Heart right ventricle (tissue), 16 donors: ENCODE data around the gene CCDC38. TPM values are rescaled to one million over a fixed set of nuclear protein-coding genes. Genes with fewer than 3 reads are reported as not detected.
A peak's percentile ranks its signal among the peaks of the same experiment; 100 is the strongest.
"Not testable (repeated sequence)": the region's sequence is repeated elsewhere in the genome, so short reads cannot be mapped to it uniquely, and the experiment has no call there.

Experiments used
- ATAC-seq, 8 donors: fragments of 200-7000 bp; cut with Tn5 transposase; one replicate each; pipeline ENCODE4 v1.9.1; 2020; ENCODE audit warnings: mild to moderate bottlenecking in 8 of 8, moderate library complexity in 8 of 8, moderate number of reproducible peaks in 1 of 8
- DNase-seq, 2 donors: peaks; one replicate each; pipeline ENCODE4 v3.0.0-alpha.2; 2020
- H3K27ac ChIP-seq, 10 donors: fragments of 200-600 bp; sonication (generic) in 2 of 10; one replicate each; pipeline versions ENCODE4 v1.5.0 to v1.8.0; 2020 to 2022; ENCODE audit warnings: mild to moderate bottlenecking in 3 of 10
- H3K27me3 ChIP-seq, 7 donors: fragments of 200-600 bp; one replicate each; pipeline ENCODE4 v1.8.0; 2021 to 2022; ENCODE audit warnings: mild to moderate bottlenecking in 2 of 7
- H3K36me3 ChIP-seq, 9 donors: fragments of 200-600 bp; sonication (generic) in 1 of 9; one replicate each; pipeline versions ENCODE4 v1.5.0 to v1.8.0; 2020 to 2022; ENCODE audit warnings: mild to moderate bottlenecking in 2 of 9
- H3K4me1 ChIP-seq, 9 donors: fragments of 200-600 bp; sonication (generic) in 1 of 9; one replicate each; pipeline versions ENCODE4 v1.5.0 to v1.8.0; 2020 to 2022; ENCODE audit warnings: mild to moderate bottlenecking in 4 of 9
- H3K4me3 ChIP-seq, 10 donors: fragments of 200-600 bp; sonication (generic) in 2 of 10; one replicate each; pipeline versions ENCODE4 v1.5.0 to v1.8.0; 2020 to 2022; ENCODE audit warnings: mild to moderate bottlenecking in 7 of 10, moderate library complexity in 2 of 10
- H3K9me3 ChIP-seq, 11 donors: fragments of 200-600 bp in 10 of 11; sonication (generic) in 2 of 11; one replicate each; pipeline versions ENCODE4 v1.5.0 to v1.8.0; 2013 to 2022; ENCODE audit warnings: mild to moderate bottlenecking in 2 of 11, control low read depth in 1 of 11, moderate library complexity in 1 of 11
- WGBS, 2 donors: extraction: QIAGEN DNeasy Blood & Tissue Kit; methylation state at CpG; one replicate each; pipeline ENCODE4 v1.1.7; 2013; ENCODE audit warnings: inconsistent platforms in 1 of 2; 5-methylcytosine and 5-hydroxymethylcytosine counted together
- intact Hi-C, 10 donors: fragments of 100-400 bp; cut with DNase I; formaldehyde crosslinking; loops; one replicate each; pipeline versions ENCODE4 v1.11.1 to v1.14.2; 2022
- polyA plus RNA-seq, 2 donors: library from polyadenylated mRNA; stranded (reverse); fragments of 200-250 nt; gene quantifications; one replicate each; pipeline ENCODE4 v1.2.3, GENCODE V29; 2013
- total RNA-seq, 10 donors: library from RNA; stranded (reverse); fragmentation: NEBNext Ultra II Directional in 3 of 10; extraction: Animal tissue kit (Norgen Biotek cat#: 25700) in 3 of 10; gene quantifications; one replicate each; pipeline versions ENCODE4 v1.2.1 to v1.2.4, GENCODE V29; 2021 to 2023
- TF ChIP-seq, protein P1 (sequence below), 9 donors: fragments of 200-600 bp; sonication (generic) in 2 of 9; IDR thresholded peaks; one replicate each; pipeline versions ENCODE4 v1.5.0 to v1.8.0; 2021 to 2022; ENCODE audit warnings: antibody characterized with exemption in 9 of 9, mild to moderate bottlenecking in 5 of 9, moderate library complexity in 1 of 9
- donor health status: Arrhythmogenic right ventricular cardiomyopathy.
- donor health status: ischemic (EF 13 %, LVEDD 7.1; RV severe dilation, severe dysfunction).
- donor health status: healthy with polysubstance abuse.
- donor health status: DM: no; HTN: yes; CAD: no.
- donor health status: DM: no; HTN: no; CAD: no.
- donor health status: ischemic (EF 25% LVEDD 6.9; RV normal size, moderate dysfunction).
- donor health status: ischemic (EF 25% LVEDD 5.7; RV mildly dilated, moderate dysfunction).
- donor health status: healthy.
- donor health status: DM: yes; HTN: yes; CAD: no.
- donor health status: Ischemic cardiomyopathy.
- donor health status: ischemic (EF 35%, LVEDD 5.7; RV mildly dilated, moderate dysfunction).
- donor health status: nonischemic (EF 11% LVEDD 7.7; RV severe dilation, severe dysfunction).
- donor health status: DM: yes; HTN: yes; CAD: no.
- donor health status: PGD.
- donor health status: ischemic (EF 29% LVEDD 5.4; RV normal size, mild dysfunction).
- donor health status: nonischemic (EF 23%, LVEDD 6.1; RV moderate dilation, normal function).

The CCDC38 gene
- total and polyA plus RNA-seq, 12 donors, result 0.01 to 0.44 (median 0.12) TPM; not detected in 6

DNA sequence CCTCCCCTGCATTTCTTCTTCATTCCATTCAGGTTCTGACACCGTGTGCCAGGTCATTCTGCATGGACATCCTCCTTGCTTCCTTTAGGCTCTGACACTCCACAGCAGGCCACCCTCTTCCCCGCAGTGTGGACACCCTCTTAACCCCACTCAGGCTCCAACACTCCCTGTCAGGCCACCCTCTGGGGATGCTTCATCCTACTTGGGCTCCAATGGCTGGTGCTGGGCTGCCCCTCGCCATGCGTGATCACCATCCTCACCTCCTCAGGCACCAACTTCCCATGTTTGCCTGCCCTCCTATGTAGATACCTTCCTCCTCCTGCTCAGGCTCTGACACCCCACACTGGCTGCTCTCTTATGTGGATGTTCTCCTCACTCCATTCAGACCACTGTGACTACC is 90.3 kb downstream of the CCDC38 start:
- TF ChIP-seq, protein P1, sequence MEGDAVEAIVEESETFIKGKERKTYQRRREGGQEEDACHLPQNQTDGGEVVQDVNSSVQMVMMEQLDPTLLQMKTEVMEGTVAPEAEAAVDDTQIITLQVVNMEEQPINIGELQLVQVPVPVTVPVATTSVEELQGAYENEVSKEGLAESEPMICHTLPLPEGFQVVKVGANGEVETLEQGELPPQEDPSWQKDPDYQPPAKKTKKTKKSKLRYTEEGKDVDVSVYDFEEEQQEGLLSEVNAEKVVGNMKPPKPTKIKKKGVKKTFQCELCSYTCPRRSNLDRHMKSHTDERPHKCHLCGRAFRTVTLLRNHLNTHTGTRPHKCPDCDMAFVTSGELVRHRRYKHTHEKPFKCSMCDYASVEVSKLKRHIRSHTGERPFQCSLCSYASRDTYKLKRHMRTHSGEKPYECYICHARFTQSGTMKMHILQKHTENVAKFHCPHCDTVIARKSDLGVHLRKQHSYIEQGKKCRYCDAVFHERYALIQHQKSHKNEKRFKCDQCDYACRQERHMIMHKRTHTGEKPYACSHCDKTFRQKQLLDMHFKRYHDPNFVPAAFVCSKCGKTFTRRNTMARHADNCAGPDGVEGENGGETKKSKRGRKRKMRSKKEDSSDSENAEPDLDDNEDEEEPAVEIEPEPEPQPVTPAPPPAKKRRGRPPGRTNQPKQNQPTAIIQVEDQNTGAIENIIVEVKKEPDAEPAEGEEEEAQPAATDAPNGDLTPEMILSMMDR (IDR thresholded peaks at IDR 0.05), result no peak
- no peaks in the 10 kb centered on the region for H3K4me1 ChIP-seq
- ATAC-seq, result peak in 1 of 8 donors; percentile 59
- no peak for DNase-seq
- no peak overlapping the region for H3K27ac ChIP-seq
- WGBS, 2 donors, result 79 to 81% methylated on average over 4 of the region's 4 CpGs
- intact Hi-C loops, result no loop called here
- peaks cover 0 to 25% (median 0%) of the 10 kb centered on the region in 7 donors for H3K27me3 ChIP-seq
- no peak overlapping the region for H3K4me3 ChIP-seq
- no peaks in the 10 kb centered on the region for H3K36me3 ChIP-seq
- no peaks in the 10 kb centered on the region for H3K9me3 ChIP-seq

DNA sequence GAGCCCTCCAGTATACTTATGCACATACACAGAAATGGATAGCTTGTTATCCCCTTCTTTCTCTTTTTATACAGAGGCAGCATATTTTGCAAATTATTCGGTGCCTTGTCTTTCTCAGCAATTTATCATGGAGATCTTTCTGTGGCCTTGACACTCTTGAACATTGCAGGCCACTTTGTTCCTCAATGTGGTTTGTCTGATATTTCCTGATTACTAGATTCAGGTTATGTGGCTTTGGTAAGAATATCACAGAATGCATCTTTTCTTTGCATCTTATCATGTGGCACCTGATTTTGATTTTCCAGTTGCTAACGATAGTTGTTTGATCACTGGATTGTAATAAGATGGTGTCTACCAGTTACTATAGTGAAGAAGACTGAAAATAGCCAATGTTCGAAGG is 90.8 kb downstream of the CCDC38 start:
- Histone ChIP-seq H3K27ac (no peak overlapping the region), H3K4me3 (no peak overlapping the region), H3K4me1 (no peaks in the 10 kb centered on the region), H3K27me3 (peaks cover 0 to 22% (median 0%) of the 10 kb centered on the region in 7 donors), H3K9me3 (no peaks in the 10 kb centered on the region), H3K36me3 (no peaks in the 10 kb centered on the region)
- ATAC-seq (no peak), DNase-seq (no peak)
- 83 to 91% methylated on average over 3 of the region's 3 CpGs for WGBS, 2 donors
- intact Hi-C loops, result no loop called here
- TF ChIP-seq, protein P1 (IDR thresholded peaks at IDR 0.05), result no peak

DNA sequence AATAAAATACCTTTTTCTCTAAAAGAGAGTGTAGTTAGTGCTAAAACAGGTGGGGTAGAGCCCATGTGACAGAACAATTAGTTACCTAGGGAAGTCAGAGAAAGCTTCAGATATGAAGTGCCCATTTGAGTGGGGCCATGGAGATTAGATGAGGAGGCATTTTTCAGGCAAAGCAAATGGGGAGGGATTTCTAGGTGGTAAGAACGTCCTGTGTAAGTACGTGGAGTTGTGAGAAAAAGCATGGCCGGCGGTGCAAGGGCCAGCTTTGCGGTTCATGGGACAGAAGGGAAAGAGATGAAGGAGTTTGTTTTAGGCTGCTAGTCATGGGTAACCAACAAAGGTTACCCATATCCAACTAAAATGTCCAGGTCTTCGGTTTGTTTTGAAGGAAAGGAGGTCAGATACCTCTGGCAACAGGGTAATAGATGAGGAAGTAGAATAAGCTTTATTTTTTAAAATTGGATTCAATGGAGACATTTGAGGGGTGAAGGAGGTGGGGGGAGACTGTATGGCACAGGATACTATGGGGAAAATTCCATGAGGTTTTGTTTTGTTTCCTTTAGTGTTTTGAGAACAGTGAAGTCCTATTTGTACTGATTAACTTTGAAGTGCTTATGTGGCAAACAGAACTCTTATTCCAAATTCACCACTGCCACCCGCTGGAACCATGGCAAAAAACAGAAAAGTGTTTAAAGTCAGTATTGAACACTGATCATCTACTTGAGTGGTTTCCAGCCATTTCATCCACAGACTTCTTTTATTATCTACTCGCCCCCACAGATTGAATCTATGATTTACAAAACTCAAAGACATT is 93.6 kb downstream of the CCDC38 start:
- Histone ChIP-seq H3K4me1 (no peaks in the 10 kb centered on the region), H3K9me3 (no peaks in the 10 kb centered on the region), H3K27me3 (peaks cover 0 to 14% (median 5%) of the 10 kb centered on the region in 7 donors), H3K4me3 (no peak overlapping the region), H3K36me3 (no peaks in the 10 kb centered on the region), H3K27ac (no peak overlapping the region)
- intact Hi-C loops, result no loop called here
- WGBS, 2 donors, result 53 to 56% methylated on average over 8 of the region's 8 CpGs
- ATAC-seq (no peak), DNase-seq (no peak)
- TF ChIP-seq, protein P1 (IDR thresholded peaks at IDR 0.05), result peak in 5 of 9 donors; percentile 6 to 30 (median 27)

DNA sequence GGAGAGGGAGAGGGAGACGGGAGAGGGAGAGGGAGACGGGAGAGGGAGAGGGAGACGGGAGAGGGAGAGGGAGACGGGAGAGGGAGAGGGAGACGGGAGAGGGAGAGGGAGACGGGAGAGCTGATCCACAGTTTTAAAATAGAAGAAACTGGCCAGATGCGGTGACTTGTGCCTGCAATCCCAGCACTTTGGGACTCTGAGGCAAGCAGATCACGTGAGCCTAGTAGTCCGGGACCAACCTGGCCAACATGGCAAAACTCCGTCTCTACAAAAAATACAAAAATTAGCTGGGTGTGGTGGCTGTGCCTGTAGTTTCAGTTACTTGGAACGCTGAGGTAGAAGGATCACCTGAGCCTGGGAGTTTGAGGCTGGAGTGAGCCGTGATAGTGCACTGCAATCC is 100.0 kb downstream of the CCDC38 start:
- H3K27ac ChIP-seq, DNase-seq, H3K4me1 ChIP-seq, intact Hi-C loops, H3K9me3 ChIP-seq, H3K36me3 ChIP-seq: not testable (repeated sequence)
- 59 to 90% methylated on average over 6 of the region's 12 CpGs for WGBS, 2 donors
- Histone ChIP-seq H3K27me3 (peaks cover 0 to 11% (median 7%) of the 10 kb centered on the region in 7 donors), H3K4me3 (peak overlapping the region in 4 of 10 donors; percentile 12 to 33 (median 23))
- ATAC-seq, result peak in 1 of 8 donors; percentile 67

DNA sequence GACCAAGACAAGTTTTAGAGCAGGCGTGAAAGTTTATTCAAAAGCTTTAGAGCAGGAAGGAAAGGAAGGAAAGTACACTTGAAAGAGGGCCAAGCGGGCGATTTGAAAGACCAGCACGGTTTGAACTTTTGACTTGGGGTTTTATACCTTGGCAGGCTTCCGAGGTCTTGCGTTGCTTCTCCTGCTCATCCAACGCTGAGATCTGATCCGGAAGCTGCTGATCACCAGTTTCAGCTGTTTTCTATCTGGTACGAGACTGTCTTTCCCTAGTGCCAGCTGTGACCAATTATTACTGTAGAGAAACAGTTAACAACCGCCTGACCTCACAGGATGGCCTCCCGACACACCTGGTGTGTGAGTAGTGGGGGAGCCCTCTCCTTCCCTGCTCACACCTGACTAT is 104.3 kb downstream of the CCDC38 start:
- intact Hi-C loops, result no loop called here

More for the DNA sequence above, 104.3 kb downstream of the CCDC38 start:
- no peak for DNase-seq
- no peaks in the 10 kb centered on the region for H3K9me3 ChIP-seq
- peaks cover 0 to 10% (median 0%) of the 10 kb centered on the region in 9 donors for H3K4me1 ChIP-seq
- TF ChIP-seq, protein P1 (IDR thresholded peaks at IDR 0.05), result no peak
- H3K27ac ChIP-seq, result no peak overlapping the region
- H3K27me3 ChIP-seq, result no peaks in the 10 kb centered on the region
- H3K36me3 ChIP-seq, result no peaks in the 10 kb centered on the region
- ATAC-seq, result no peak
- WGBS, 2 donors, result 38 to 44% methylated on average over 11 of the region's 11 CpGs
- H3K4me3 ChIP-seq, result no peak overlapping the region
